PC-3 (cell line): Measurements from ENCODE around the gene MOB1B. TPM values are rescaled to one million over a fixed set of nuclear protein-coding genes. Genes with fewer than 3 reads are reported as not detected.

Experiments
- ATAC-seq: fragments of 200-7000 bp; cut with Tn5 transposase; 2 replicates; pipeline ENCODE4 v1.9.1; 2020; ENCODE audit warnings: mild to moderate bottlenecking, moderate library complexity
- BruUV-seq: library from RNA; stranded (reverse); fragments of 400-500 nt; replicated peaks from 2 replicates; lab custom pipeline; 2021; lab: Mats Ljungman, UMichigan
- CTCF ChIA-PET: fragments of 300-600 bp; sonication (Branson Sonifier 250); formaldehyde crosslinking; loops from one replicate; lab custom pipeline; 2022; ENCODE audit warnings: antibody characterized with exemption; lab: Charles Lee
- POLR2A ChIA-PET: fragments of 300-600 bp; sonication (Branson Sonifier 250); formaldehyde crosslinking; loops from one replicate; lab custom pipeline; 2022; ENCODE audit warnings: antibody characterized with exemption; ENCODE audit not compliant: unreplicated experiment; lab: Charles Lee
- DNase-seq: peaks from one replicate; pipeline ENCODE4 v3.0.0-alpha.2; 2015
- H2AFZ ChIP-seq: fragments of 300-600 bp; sonication (generic); 2 replicates; pipeline ENCODE4 v1.6.0; 2016; ENCODE audit warnings: antibody characterized with exemption, low read length
- H3F3A ChIP-seq: fragments of 300-600 bp; sonication (generic); one replicate; pipeline ENCODE4 v1.6.0; 2017; ENCODE audit warnings: antibody characterized with exemption, low read length, control low read depth, mild to moderate bottlenecking; ENCODE audit not compliant: unreplicated experiment
- H3K27ac ChIP-seq: fragments of 300-600 bp; sonication (generic); 2 replicates; pipeline ENCODE4 v1.5.1; 2016; ENCODE audit warnings: mild to moderate bottlenecking, low read length
- H3K27me3 ChIP-seq: fragments of 300-600 bp; sonication (generic); 2 replicates; pipeline ENCODE4 v1.6.1; 2016; ENCODE audit warnings: low read length, mixed read lengths
- H3K36me3 ChIP-seq: fragments of 300-600 bp; sonication (generic); 2 replicates; pipeline ENCODE4 v1.6.1; 2016; ENCODE audit warnings: low read depth, mixed run types, low read length, mixed read lengths
- H3K4me1 ChIP-seq: fragments of 300-600 bp; sonication (generic); 2 replicates; pipeline ENCODE4 v1.5.1; 2016; ENCODE audit warnings: low read length; ENCODE audit not compliant: insufficient read depth
- H3K4me2 ChIP-seq: fragments of 300-600 bp; sonication (generic); 2 replicates; pipeline ENCODE4 v1.6.0; 2016; ENCODE audit warnings: low read length
- H3K4me3 ChIP-seq: fragments of 300-600 bp; sonication (generic); 2 replicates; pipeline ENCODE4 v1.5.1; 2016; ENCODE audit warnings: mild to moderate bottlenecking, low read length, mixed read lengths
- H3K79me2 ChIP-seq: fragments of 300-600 bp; sonication (generic); 2 replicates; pipeline ENCODE4 v1.6.1; 2017; ENCODE audit warnings: low read length, mixed read lengths
- H3K9ac ChIP-seq: fragments of 300-600 bp; sonication (generic); 2 replicates; pipeline ENCODE4 v1.6.0; 2016; ENCODE audit warnings: mild to moderate bottlenecking, low read length
- H3K9me2 ChIP-seq: fragments of 300-600 bp; sonication (generic); replicated peaks from 2 replicates; pipeline ENCODE4 v1.6.1; 2016; ENCODE audit warnings: mixed run types, low read length, mixed read lengths
- H3K9me3 ChIP-seq: fragments of 300-600 bp; sonication (generic); 2 replicates; pipeline ENCODE4 v1.6.1; 2016; ENCODE audit warnings: low read length, mixed read lengths
- H4K20me1 ChIP-seq: fragments of 300-600 bp; sonication (generic); 2 replicates; pipeline ENCODE4 v1.6.1; 2016; ENCODE audit warnings: low read length, mixed read lengths
- EZH2 ChIP-seq: fragments of 300-600 bp; sonication (generic); IDR thresholded peaks from one replicate; pipeline ENCODE4 v1.6.1; 2017; ENCODE audit warnings: antibody characterized with exemption, mild to moderate bottlenecking, low read length; ENCODE audit not compliant: unreplicated experiment
- EZH2phosphoT487 ChIP-seq: fragments of 300-600 bp; sonication (generic); IDR thresholded peaks from 2 replicates; pipeline ENCODE4 v1.6.1; 2018; ENCODE audit warnings: mild to moderate bottlenecking, antibody characterized with exemption, low read length, borderline replicate concordance
- intact Hi-C: fragments of 100-400 bp; cut with micrococcal nuclease; formaldehyde crosslinking; loops from 2 replicates; pipeline ENCODE4 v1.9.0; 2023
- total RNA-seq: library from RNA; depleted of rRNA; stranded (reverse); fragments of >200 nt; gene quantifications from 2 replicates; pipeline ENCODE4 v1.2.3, GENCODE V29; 2014
- TF ChIP-seq, protein P1 (sequence below): fragments of 300-600 bp; sonication (generic); conservative IDR thresholded peaks from 2 replicates; pipeline ENCODE4 v1.5.1; 2017; ENCODE audit warnings: antibody characterized with exemption, low read depth, mild to moderate bottlenecking, low read length

Gene MOB1B
- total RNA-seq, 1 experiment from 2014 or later = 11.4 TPM

DNA sequence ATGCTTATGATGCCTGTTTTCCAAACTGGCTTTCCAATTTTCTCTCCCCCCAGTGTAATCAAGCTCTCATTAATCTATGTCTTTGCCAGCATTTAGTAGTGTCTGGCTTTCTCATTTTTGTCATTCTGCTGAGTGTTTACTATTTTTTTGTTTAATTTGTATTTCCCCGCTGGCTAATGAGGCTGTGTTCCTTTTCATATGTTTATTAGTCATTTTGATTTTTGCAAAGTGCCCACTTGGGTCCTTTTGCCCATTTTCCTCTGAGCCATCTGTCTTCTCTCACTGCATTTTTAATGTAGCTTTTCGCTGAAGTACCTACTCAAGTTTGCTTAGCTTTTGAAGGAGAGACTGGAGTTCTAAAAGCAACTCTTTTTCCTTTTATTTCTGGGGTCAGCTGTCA, 106.0 kb downstream of the MOB1B start:
- Histone ChIP-seq H3K9ac (no peak overlapping the region), H4K20me1 (no peaks in the 10 kb centered on the region; the same call in 1 of the 2 replicates), H3K27ac (no peak overlapping the region), H3K36me3 (no peaks in the 10 kb centered on the region), H3F3A (no peaks in the 10 kb centered on the region), H3K9me3 (no peaks in the 10 kb centered on the region), H3K4me3 (no peak overlapping the region), H3K9me2 (no peaks in the 10 kb centered on the region), H2AFZ (no peak overlapping the region), H3K27me3 (no peaks in the 10 kb centered on the region), H3K4me1 (0 out of 2 replicates have a peak, but pooled peaks cover 5% of the 10 kb centered on the region), H3K79me2 (peaks cover 22% of the 10 kb centered on the region), H3K4me2 (no peak overlapping the region)
- POLR2A ChIA-PET = no interaction called here
- TF ChIP-seq, protein P1, sequence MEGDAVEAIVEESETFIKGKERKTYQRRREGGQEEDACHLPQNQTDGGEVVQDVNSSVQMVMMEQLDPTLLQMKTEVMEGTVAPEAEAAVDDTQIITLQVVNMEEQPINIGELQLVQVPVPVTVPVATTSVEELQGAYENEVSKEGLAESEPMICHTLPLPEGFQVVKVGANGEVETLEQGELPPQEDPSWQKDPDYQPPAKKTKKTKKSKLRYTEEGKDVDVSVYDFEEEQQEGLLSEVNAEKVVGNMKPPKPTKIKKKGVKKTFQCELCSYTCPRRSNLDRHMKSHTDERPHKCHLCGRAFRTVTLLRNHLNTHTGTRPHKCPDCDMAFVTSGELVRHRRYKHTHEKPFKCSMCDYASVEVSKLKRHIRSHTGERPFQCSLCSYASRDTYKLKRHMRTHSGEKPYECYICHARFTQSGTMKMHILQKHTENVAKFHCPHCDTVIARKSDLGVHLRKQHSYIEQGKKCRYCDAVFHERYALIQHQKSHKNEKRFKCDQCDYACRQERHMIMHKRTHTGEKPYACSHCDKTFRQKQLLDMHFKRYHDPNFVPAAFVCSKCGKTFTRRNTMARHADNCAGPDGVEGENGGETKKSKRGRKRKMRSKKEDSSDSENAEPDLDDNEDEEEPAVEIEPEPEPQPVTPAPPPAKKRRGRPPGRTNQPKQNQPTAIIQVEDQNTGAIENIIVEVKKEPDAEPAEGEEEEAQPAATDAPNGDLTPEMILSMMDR = no peak
- TF ChIP-seq EZH2phosphoT487 = no peak
- no peak for TF ChIP-seq EZH2
- DNase-seq = no peak
- CTCF ChIA-PET = no interaction called here
- BruUV-seq = no TSS peak
- no peak for ATAC-seq
- intact Hi-C loops = no loop called here

DNA sequence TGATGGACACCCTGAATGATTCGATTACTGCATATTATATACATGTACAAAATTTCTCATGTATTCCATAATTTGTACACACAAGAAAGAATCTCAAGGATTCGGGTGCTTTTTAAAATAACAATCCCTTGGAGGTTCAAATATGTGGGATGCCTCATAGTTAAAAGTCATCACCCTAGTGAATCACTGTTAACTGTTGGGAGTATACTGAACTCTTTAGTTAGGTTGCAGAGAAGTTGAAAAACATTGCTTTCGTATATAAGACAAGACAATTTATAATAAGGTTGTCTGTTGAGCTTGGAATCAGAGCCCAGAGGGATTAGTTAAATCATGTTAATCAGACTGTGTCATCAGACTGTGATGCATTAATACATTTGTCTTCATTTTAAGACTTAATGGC, 106.9 kb downstream of the MOB1B start:
- POLR2A ChIA-PET = no interaction called here
- Histone ChIP-seq H3K4me1 (0 out of 2 replicates have a peak, but pooled peaks cover 5% of the 10 kb centered on the region), H4K20me1 (no peaks in the 10 kb centered on the region; the same call in 1 of the 2 replicates), H3K36me3 (no peaks in the 10 kb centered on the region), H3K4me3 (no peak overlapping the region), H3K79me2 (peaks cover 13% of the 10 kb centered on the region), H3K9me2 (no peaks in the 10 kb centered on the region), H3K27me3 (no peaks in the 10 kb centered on the region), H3K27ac (no peak overlapping the region), H3K4me2 (no peak overlapping the region), H3K9ac (no peak overlapping the region), H3K9me3 (no peaks in the 10 kb centered on the region), H2AFZ (no peak overlapping the region), H3F3A (no peaks in the 10 kb centered on the region)
- BruUV-seq = no TSS peak
- TF ChIP-seq, protein P1 = no peak
- no peak for TF ChIP-seq EZH2
- TF ChIP-seq EZH2phosphoT487 = no peak
- intact Hi-C loops = no loop called here
- no peak for ATAC-seq
- CTCF ChIA-PET = no interaction called here
- DNase-seq = no peak

DNA sequence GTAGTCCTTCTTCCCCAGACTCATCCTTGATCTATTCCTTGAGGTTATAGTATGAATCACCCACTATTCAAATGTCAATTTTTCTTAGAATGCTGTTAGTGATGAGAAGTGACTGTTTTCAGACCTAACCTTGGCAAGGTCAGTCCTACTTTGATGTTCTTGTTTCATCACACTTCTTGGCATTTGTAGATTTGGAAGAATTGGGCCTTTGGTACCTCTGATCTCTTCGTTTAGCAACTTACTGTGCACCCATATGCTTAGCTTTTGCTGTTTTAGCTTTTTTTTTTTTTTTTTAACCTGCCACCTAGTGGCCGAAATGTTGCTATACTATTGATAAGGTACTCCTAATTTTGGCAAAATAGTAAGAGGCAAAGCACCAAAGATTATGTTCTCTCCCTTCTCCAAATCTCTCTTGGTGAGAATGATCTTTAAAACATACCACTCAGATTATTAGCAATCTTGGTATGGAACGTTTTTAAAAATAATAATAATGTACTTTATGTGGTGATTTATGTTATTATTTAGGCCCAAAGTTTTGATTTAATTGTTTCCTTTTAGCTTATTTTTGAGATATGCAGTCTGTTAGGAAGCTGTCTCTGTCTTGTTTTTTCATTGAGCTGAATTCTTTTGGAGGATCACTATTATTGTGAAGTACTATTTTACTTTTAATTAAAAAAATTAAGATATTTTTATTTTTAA, 107.9 kb downstream of the MOB1B start:
- ChIA-PET POLR2A (interaction anchor here (0.5 to 0.6 kb wide), 5 partner anchors 112 to 321 kb away, joined by 4 to 10 read pairs (median 4); partner anchors contain the start of gene UTP3), CTCF (interaction anchor here (0.6 to 1.3 kb wide), 34 partner anchors 8 to 1489 kb away, joined by 3 to 13 read pairs (median 4); partner anchors contain the start of genes DCK, MOB1B and UTP3)
- TF ChIP-seq, protein P1 = peak; percentile 94
- TF ChIP-seq EZH2 (no peak), EZH2phosphoT487 (no peak)
- H3K36me3 ChIP-seq = no peaks in the 10 kb centered on the region
- H3K79me2 ChIP-seq = 0 out of 2 replicates have a peak, but pooled peaks cover 7% of the 10 kb centered on the region
- DNase-seq = peak; percentile 66
- no TSS peak for BruUV-seq
- ATAC-seq = peak; percentile 67
- no peak overlapping the region for H2AFZ ChIP-seq
- H3K27ac ChIP-seq = no peak overlapping the region
- no peaks in the 10 kb centered on the region for H3K27me3 ChIP-seq
- no peak overlapping the region for H3K4me2 ChIP-seq
- 0 out of 2 replicates have a peak, but pooled peaks cover 5% of the 10 kb centered on the region for H3K4me1 ChIP-seq
- H3K9me2 ChIP-seq = no peaks in the 10 kb centered on the region
- no peaks in the 10 kb centered on the region for H3K9me3 ChIP-seq
- H3F3A ChIP-seq = no peaks in the 10 kb centered on the region
- no peaks in the 10 kb centered on the region; the same call in 1 of the 2 replicates for H4K20me1 ChIP-seq
- intact Hi-C loops = loop anchor here (1.0 kb wide), 2 partner anchors 358 to 409 kb away; no protein-coding TSS in a partner anchor
- H3K4me3 ChIP-seq = no peak overlapping the region
- no peak overlapping the region for H3K9ac ChIP-seq
